NCI-H1417 treated with DMSO at 0.1 percent for 48 hours (cell line): ENCODE data around the gene FKBP8.

Experiments
- DNase-seq: peaks from one replicate; lab custom pipeline; 2025; lab: John Stamatoyannopoulos, UW

The FKBP8 gene

GRCh38 chr19:18483119-18483890, 60.1 kb downstream of the FKBP8 start:
- no peak for DNase-seq
